Suprapubic skin (tissue), 3 donors: ENCODE data around the gene UBR2.

Experiments
- EP300 ChIP-seq: sonication (generic); formaldehyde crosslinking; IDR thresholded peaks from one replicate; pipeline ENCODE4 v1.6.1; 2017; ENCODE audit warnings: antibody characterized with exemption
- TF ChIP-seq, protein P1 (sequence below), 2 donors: fragments of 200-600 bp in 1 of 2; fragments of 450-650 bp in 1 of 2; sonication (generic) in 1 of 2; IDR thresholded peaks; one replicate each; pipeline ENCODE4 v1.5.1; 2016 to 2019; ENCODE audit warnings: antibody characterized with exemption in 2 of 2, mild to moderate bottlenecking in 1 of 2, moderate library complexity in 1 of 2

DNA sequence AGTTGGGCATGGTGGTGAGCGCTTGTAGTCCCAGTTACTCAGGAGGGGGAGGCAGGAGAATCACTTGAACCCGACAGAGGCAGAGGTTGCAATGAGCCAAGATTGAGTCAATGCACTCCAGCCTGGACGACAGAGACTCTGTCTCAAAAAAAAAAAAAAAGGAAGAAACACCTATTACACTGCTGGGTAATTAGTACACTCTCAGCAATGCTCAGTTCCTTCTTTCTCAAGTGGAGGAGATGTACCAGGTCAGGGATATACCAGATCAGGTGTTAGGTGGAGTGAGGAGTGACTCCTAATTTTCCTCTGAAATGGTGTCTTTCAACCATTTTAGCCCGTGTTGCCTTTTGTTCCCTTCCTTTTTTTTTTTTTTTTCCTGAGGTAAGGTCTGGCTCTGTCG, 30.0 kb upstream of the UBR2 start:
- TF ChIP-seq EP300 = no peak
- TF ChIP-seq, protein P1, sequence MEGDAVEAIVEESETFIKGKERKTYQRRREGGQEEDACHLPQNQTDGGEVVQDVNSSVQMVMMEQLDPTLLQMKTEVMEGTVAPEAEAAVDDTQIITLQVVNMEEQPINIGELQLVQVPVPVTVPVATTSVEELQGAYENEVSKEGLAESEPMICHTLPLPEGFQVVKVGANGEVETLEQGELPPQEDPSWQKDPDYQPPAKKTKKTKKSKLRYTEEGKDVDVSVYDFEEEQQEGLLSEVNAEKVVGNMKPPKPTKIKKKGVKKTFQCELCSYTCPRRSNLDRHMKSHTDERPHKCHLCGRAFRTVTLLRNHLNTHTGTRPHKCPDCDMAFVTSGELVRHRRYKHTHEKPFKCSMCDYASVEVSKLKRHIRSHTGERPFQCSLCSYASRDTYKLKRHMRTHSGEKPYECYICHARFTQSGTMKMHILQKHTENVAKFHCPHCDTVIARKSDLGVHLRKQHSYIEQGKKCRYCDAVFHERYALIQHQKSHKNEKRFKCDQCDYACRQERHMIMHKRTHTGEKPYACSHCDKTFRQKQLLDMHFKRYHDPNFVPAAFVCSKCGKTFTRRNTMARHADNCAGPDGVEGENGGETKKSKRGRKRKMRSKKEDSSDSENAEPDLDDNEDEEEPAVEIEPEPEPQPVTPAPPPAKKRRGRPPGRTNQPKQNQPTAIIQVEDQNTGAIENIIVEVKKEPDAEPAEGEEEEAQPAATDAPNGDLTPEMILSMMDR (IDR thresholded peaks at IDR 0.05) = no peak
